ENCODE data around the gene ZSCAN21. TPM values are rescaled to one million over a fixed set of nuclear protein-coding genes. Genes with fewer than 3 reads are reported as not detected.
"Not testable (repeated sequence)": the region's sequence is repeated elsewhere in the genome, so short reads cannot be mapped to it uniquely, and the experiment has no call there.

Gene ZSCAN21
- total RNA-seq, 2 donors from 2014 or later: 14.5 to 20.2 TPM

- Histone ChIP-seq H3K27ac (peak overlapping the region in 3 of 4 donors; percentile 38 to 65 (median 44)), H3K4me3 (no peak overlapping the region), H3K36me3 (replicated peaks in 1 of 2; ENCODE audit: insufficient read depth in 1 of 2, low read depth in 2 of 2) (no peaks in the 10 kb centered on the region), H3K27me3 (no peaks in the 10 kb centered on the region), H3K4me1 (peaks cover 62% of the 10 kb centered on the region), H3K9me3 (no peaks in the 10 kb centered on the region)
- no peak for TF ChIP-seq CTCF (IDR thresholded peaks at IDR 0.05)
- no peak for TF ChIP-seq POLR2A (IDR thresholded peaks at IDR 0.05)
- intact Hi-C loops (cut with DNase I): no loop called here
- DNase-seq (peak in 3 of 4 donors; percentile 37 to 48 (median 46)), ATAC-seq (no peak)
- WGBS, 2 donors: 8 to 15% methylated on average over 6 to 10 of the region's 10 CpGs
Observed at GRCh38 chr7:100008525-100008924, 41.0 kb upstream of the ZSCAN21 start.

- H3K27me3 ChIP-seq; H3K4me3 ChIP-seq; H3K9me3 ChIP-seq; DNase-seq; intact Hi-C loops (cut with DNase I); H3K27ac ChIP-seq; H3K36me3 ChIP-seq (replicated peaks in 1 of 2; ENCODE audit: insufficient read depth in 1 of 2, low read depth in 2 of 2); ATAC-seq: not testable (repeated sequence)
- whole genome bisulfite sequencing, 2 donors: 42 to 100% methylated on average over 1 to 8 of the region's 8 CpGs
- peaks cover 51% of the 10 kb centered on the region for H3K4me1 ChIP-seq
Observed at GRCh38 chr7:100009952-100010351, 39.6 kb upstream of the ZSCAN21 start.

GRCh38 chr7:100010901-100011300 lies 38.7 kb upstream of the ZSCAN21 start:
- WGBS, 2 donors: 73 to 82% methylated on average over 1 to 2 of the region's 2 CpGs
- intact Hi-C loops (cut with DNase I): no loop called here

GRCh38 chr7:100011516-100011915 lies 38.1 kb upstream of the ZSCAN21 start:
- Histone ChIP-seq H3K27ac (peak overlapping the region in 3 of 4 donors; percentile 56 to 77 (median 72)), H3K27me3 (no peaks in the 10 kb centered on the region), H3K36me3 (replicated peaks in 1 of 2; ENCODE audit: insufficient read depth in 1 of 2, low read depth in 2 of 2) (no peaks in the 10 kb centered on the region), H3K4me3 (no peak overlapping the region), H3K4me1 (peaks cover 53% of the 10 kb centered on the region), H3K9me3 (no peaks in the 10 kb centered on the region)
- TF ChIP-seq CTCF (IDR thresholded peaks at IDR 0.05) (no peak), POLR2A (IDR thresholded peaks at IDR 0.05) (no peak)
- intact Hi-C loops (cut with DNase I): no loop called here
- WGBS, 2 donors: 63 to 64% methylated on average over 3 of the region's 3 CpGs
- DNase-seq (no peak), ATAC-seq (no peak)

More at GRCh38 chr7:100010901-100011300, 38.7 kb upstream of the ZSCAN21 start:
- ATAC-seq: no peak
- no peaks in the 10 kb centered on the region for H3K9me3 ChIP-seq
- peaks cover 51% of the 10 kb centered on the region for H3K4me1 ChIP-seq
- no peaks in the 10 kb centered on the region for H3K36me3 ChIP-seq (replicated peaks in 1 of 2; ENCODE audit: insufficient read depth in 1 of 2, low read depth in 2 of 2)
- H3K4me3 ChIP-seq: no peak overlapping the region
- H3K27me3 ChIP-seq: no peaks in the 10 kb centered on the region
- no peak for TF ChIP-seq CTCF (IDR thresholded peaks at IDR 0.05)
- no peak for TF ChIP-seq POLR2A (IDR thresholded peaks at IDR 0.05)
- peak overlapping the region in 1 of 4 donors; percentile 72 for H3K27ac ChIP-seq
- DNase-seq: no peak

GRCh38 chr7:100012385-100013327 lies 36.9 kb upstream of the ZSCAN21 start:
- 37 to 49% methylated on average over 14 of the region's 14 CpGs for WGBS, 2 donors
- H3K27me3 ChIP-seq; H3K9me3 ChIP-seq; intact Hi-C loops (cut with DNase I); H3K4me3 ChIP-seq; H3K36me3 ChIP-seq (replicated peaks in 1 of 2; ENCODE audit: insufficient read depth in 1 of 2, low read depth in 2 of 2): not testable (repeated sequence)
- peak in 3 of 4 donors; percentile 49 to 76 (median 53) for DNase-seq
- peaks cover 64% of the 10 kb centered on the region for H3K4me1 ChIP-seq
- H3K27ac ChIP-seq: peak overlapping the region; percentile 28 to 77 (median 64)
- TF ChIP-seq POLR2A (IDR thresholded peaks at IDR 0.05): peak in 1 of 3 donors; percentile 2
- peak; percentile 35 for ATAC-seq

Data from body of pancreas (tissue), 4 donors.